Bronchial epithelial cell (primary cell): ENCODE data around the gene CYB5R4. TPM values are rescaled to one million over a fixed set of nuclear protein-coding genes. Genes with fewer than 3 reads are reported as not detected.

Source experiments
- DNase-seq: peaks from one replicate; pipeline ENCODE4 v3.0.0-alpha.2; 2010; ENCODE audit warnings: low read depth
- FAIRE-seq: peaks from 2 replicates; lab custom pipeline; 2011; peaks lifted over from hg19 to GRCh38; lab: Jason Lieb, UNC
- H3K27me3 ChIP-seq: 2 replicates; pipeline ENCODE4 v1.5.1; 2011; ENCODE audit warnings: low read length; ENCODE audit not compliant: control insufficient read depth, insufficient read depth
- H3K36me3 ChIP-seq: 2 replicates; pipeline ENCODE4 v1.5.1; 2011; ENCODE audit warnings: low read length; ENCODE audit not compliant: control insufficient read depth, insufficient read depth
- H3K4me3 ChIP-seq: 2 replicates; pipeline ENCODE4 v1.5.1; 2011; ENCODE audit warnings: mild to moderate bottlenecking, low read depth, low read length, control low read depth
- total RNA-seq: library from RNA; depleted of rRNA; stranded (reverse); fragments of >200 nt; gene quantifications from 2 replicates; pipeline ENCODE4 v1.2.1, GENCODE V29; 2014
- TF ChIP-seq, protein P1 (sequence below): IDR thresholded peaks from 2 replicates; pipeline ENCODE4 v1.5.1; 2011; ENCODE audit warnings: mild to moderate bottlenecking, moderate library complexity, low read length, control low read depth, inconsistent platforms; ENCODE audit not compliant: insufficient read depth, severe bottlenecking

Gene CYB5R4
- total RNA-seq, 1 donor from 2014 or later, result 4.7 TPM

DNA sequence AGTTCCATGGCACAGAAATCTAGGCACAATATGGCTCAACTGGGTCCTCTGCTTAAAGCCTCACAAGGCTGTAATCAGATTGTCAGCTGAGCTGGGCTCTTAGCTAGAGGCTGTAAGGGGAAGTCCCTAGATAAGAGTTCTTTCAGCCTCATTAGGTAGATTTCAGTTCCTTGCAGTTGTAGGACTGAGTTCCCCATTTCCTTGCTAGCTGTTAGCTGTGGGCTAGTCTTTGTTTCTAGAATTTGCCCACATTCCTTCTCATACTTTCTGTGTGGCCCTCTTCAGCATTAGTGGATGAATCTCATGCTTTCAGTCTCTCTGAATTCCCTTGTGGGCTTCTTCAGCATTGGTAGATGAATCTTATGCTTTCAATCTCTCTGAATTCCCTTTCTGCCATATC is 103.1 kb downstream of the CYB5R4 start:
- TF ChIP-seq, protein P1, sequence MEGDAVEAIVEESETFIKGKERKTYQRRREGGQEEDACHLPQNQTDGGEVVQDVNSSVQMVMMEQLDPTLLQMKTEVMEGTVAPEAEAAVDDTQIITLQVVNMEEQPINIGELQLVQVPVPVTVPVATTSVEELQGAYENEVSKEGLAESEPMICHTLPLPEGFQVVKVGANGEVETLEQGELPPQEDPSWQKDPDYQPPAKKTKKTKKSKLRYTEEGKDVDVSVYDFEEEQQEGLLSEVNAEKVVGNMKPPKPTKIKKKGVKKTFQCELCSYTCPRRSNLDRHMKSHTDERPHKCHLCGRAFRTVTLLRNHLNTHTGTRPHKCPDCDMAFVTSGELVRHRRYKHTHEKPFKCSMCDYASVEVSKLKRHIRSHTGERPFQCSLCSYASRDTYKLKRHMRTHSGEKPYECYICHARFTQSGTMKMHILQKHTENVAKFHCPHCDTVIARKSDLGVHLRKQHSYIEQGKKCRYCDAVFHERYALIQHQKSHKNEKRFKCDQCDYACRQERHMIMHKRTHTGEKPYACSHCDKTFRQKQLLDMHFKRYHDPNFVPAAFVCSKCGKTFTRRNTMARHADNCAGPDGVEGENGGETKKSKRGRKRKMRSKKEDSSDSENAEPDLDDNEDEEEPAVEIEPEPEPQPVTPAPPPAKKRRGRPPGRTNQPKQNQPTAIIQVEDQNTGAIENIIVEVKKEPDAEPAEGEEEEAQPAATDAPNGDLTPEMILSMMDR, result no peak
- Histone ChIP-seq H3K36me3 (peaks cover 1% of the 10 kb centered on the region), H3K27me3 (no peaks in the 10 kb centered on the region), H3K4me3 (no peak overlapping the region)
- FAIRE-seq, result no peak
- no peak for DNase-seq

DNA sequence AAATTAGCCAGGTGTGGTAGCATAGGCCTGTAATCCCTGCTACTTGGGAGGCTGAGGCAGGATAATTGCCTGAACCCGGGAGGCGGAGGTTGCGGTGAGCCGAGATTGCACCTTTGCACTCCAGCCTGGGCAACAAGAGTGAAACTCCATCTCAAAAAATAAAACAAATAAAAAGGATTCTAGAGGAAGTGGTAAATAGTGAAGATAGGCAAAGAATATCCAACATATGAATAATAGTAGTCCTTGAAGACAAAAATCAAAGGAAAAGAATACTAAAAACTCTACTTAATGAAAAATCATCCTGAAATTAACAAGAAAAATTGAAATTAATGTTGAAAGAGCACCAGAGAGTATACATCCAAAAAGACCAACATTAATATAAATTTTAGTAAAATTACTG is 107.0 kb downstream of the CYB5R4 start:
- DNase-seq, result no peak
- no peaks in the 10 kb centered on the region for H3K27me3 ChIP-seq
- no peaks in the 10 kb centered on the region for H3K36me3 ChIP-seq
- no peak for FAIRE-seq
- TF ChIP-seq, protein P1, result no peak
- H3K4me3 ChIP-seq, result no peak overlapping the region

DNA sequence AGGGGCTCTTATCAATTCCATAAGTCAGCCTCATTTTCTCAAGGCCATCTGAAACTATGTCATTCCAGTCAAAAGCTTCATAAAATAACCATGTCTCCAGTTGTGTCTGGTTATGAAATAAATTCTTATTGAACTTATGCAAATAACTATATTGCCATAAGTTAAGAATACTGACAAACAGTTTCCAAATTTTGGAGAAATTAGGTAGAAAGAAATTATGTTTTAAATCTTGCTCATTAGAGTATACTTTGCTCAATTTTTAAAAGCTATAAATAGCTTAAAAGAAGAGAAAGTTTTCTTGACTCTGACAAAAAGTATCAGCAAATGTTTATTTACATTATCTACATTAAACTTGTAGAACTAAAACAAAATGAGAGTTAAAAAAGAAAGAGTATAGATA is 111.1 kb downstream of the CYB5R4 start:
- DNase-seq, result no peak
- no peak overlapping the region for H3K4me3 ChIP-seq
- H3K27me3 ChIP-seq, result no peaks in the 10 kb centered on the region
- TF ChIP-seq, protein P1, result no peak
- FAIRE-seq, result no peak
- no peaks in the 10 kb centered on the region for H3K36me3 ChIP-seq

DNA sequence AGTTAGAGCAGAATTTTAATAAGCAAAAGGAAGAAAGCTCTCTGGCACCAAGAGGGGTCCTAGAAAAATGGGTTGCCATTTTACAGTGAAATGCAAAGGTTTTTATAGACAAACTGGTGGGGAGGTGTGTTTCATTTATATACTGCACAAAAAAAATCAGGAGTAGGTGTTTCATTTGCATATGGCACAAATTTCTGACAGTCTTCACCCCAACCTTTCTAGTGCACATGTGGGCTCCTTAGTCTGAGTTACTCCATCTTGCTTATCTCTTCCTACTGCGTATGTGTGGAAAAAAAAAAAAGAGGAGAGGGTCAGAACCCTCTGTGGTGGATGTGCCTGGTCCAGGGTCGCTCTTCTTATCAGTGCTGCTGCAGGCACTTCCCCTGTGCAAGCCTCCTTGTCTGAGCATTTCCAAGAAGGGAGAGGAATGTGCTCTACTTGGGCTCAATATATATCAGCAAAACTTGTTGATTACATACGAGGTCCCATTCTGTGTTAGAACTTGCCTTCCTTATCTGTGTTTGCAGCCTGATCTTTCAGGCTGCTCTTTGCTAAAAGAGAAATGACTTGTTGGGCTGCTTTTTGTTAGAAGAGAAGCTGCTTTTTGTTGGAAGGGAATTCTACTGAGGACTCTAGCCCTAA is 115.0 kb downstream of the CYB5R4 start:
- H3K27me3 ChIP-seq, result no peaks in the 10 kb centered on the region
- TF ChIP-seq, protein P1, result no peak
- H3K4me3 ChIP-seq, result no peak overlapping the region
- no peak for FAIRE-seq
- no peak for DNase-seq
- no peaks in the 10 kb centered on the region for H3K36me3 ChIP-seq

DNA sequence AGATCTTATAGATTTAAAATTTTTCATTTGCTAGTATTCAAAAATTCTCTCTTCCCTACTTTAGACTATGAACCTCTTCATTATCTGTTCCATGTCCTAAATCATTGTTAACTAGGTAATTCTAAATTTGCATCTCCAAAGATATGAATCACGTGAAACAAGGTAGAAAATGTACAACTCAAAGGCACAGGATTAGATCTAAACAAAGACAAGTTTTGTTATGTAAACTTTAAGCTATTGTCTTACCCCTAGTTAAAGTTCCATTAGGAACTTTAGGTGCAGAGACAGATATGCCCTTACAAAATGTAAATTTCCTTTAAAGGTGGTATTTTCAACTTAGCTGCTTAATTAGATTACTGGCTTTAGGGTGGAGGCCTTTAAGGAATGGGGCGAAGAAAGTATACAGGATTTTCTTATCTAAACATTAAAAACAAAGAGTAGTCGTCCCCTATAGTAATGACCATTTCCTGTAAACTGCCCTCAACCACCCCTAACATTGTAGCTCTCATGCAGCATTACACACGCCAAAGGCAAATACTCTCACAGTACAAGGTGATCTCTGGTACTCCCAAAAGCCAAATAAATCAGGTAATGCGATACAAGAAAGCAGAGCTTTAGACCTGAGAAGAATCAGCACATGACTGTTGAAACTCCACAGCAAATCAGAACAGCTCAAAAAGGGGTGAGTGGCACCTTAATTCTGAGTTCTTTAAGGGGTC is 116.7 kb downstream of the CYB5R4 start:
- DNase-seq (peak; percentile 7), FAIRE-seq (no peak)
- Histone ChIP-seq H3K27me3 (no peaks in the 10 kb centered on the region), H3K4me3 (no peak overlapping the region), H3K36me3 (no peaks in the 10 kb centered on the region)
- TF ChIP-seq, protein P1, result no peak

DNA sequence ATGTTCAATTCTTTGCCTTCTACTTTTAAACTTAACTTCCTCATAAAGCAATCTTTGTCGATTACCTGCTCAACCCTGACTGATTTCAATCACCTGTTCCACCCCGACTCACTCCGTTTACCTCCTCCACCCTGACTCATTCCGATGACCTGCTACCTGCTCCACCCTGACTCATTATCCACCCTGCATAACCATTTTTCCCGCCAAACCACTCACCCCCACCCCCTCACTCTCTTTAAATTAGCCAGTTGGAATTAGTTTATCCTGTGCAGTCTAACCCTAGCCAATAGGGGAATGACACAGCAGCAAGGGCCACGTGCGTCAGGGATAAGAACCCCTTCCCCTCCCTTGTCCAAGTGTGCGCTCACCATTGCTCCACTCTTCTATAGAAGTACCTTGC is 117.4 kb downstream of the CYB5R4 start:
- FAIRE-seq, result no peak
- TF ChIP-seq, protein P1, result no peak

More for the DNA sequence above, 117.4 kb downstream of the CYB5R4 start:
- no peaks in the 10 kb centered on the region for H3K36me3 ChIP-seq
- no peak overlapping the region for H3K4me3 ChIP-seq
- no peaks in the 10 kb centered on the region for H3K27me3 ChIP-seq
- DNase-seq, result peak; percentile 40
